GM12878 (cell line): ENCODE measurements around the gene RPL29. TPM values are rescaled to one million over a fixed set of nuclear protein-coding genes. Genes with fewer than 3 reads are reported as not detected.

Source experiments
- ATAC-seq: fragments of 200-7000 bp; cut with Tn5 transposase; 3 replicates; pipeline ENCODE4 v1.9.1; 2020; ENCODE audit warnings: mild to moderate bottlenecking, moderate library complexity
- BruUV-seq: library from RNA; stranded (reverse); fragments of 400-500 nt; replicated peaks from 2 replicates; lab custom pipeline; 2021; lab: Mats Ljungman, UMichigan
- CTCF ChIA-PET: fragments of 300-600 bp; sonication (Branson Sonifier 250); formaldehyde crosslinking; extraction: SDS; loops from one replicate; lab custom pipeline; 2021; ENCODE audit warnings: inconsistent platforms; lab: Yijun Ruan, JAX
- POLR2A ChIA-PET: fragments of 350-600 bp; formaldehyde crosslinking; extraction: SDS; loops from one replicate; lab custom pipeline; 2021; ENCODE audit warnings: inconsistent platforms; lab: Charles Lee
- RAD21 ChIA-PET: fragments of 300-600 bp; sonication (Branson Sonifier 250); formaldehyde crosslinking; loops from one replicate; lab custom pipeline; 2023; ENCODE audit warnings: antibody characterized with exemption; ENCODE audit not compliant: unreplicated experiment; lab: Charles Lee
- SMC1A ChIA-PET: fragments of 300-600 bp; sonication (Branson Sonifier 250); formaldehyde crosslinking; loops from one replicate; lab custom pipeline; 2023; ENCODE audit not compliant: unreplicated experiment, uncharacterized antibody; lab: Charles Lee
- DNase-seq: peaks from one replicate; pipeline ENCODE4 v3.0.0-alpha.2; 2011; ENCODE audit warnings: low read depth, low spot score
- FAIRE-seq: peaks from 3 replicates; lab custom pipeline; 2011; peaks lifted over from hg19 to GRCh38; lab: Jason Lieb, UNC
- H2AFZ ChIP-seq: 2 replicates; pipeline ENCODE4 v1.6.0; 2011; ENCODE audit warnings: low read depth, low read length, control low read depth; ENCODE audit not compliant: control insufficient read depth
- H3K27ac ChIP-seq: 2 replicates; pipeline ENCODE4 v1.5.1; 2011; ENCODE audit warnings: control low read depth; ENCODE audit not compliant: control insufficient read depth, insufficient read depth
- H3K27me3 ChIP-seq, 2 experiments: replicated peaks in 1 of 2; 2 replicates each; pipeline versions ENCODE4 v1.6.0 to v1.6.1; 2011; ENCODE audit warnings: low read length in 1 of 2; ENCODE audit not compliant: control insufficient read depth in 2 of 2, insufficient read depth in 2 of 2
- H3K36me3 ChIP-seq, 2 experiments: 2 replicates each; pipeline ENCODE4 v1.5.1; 2011; ENCODE audit warnings: low read length in 1 of 2; ENCODE audit not compliant: control insufficient read depth in 2 of 2, insufficient read depth in 2 of 2
- H3K4me1 ChIP-seq: 2 replicates; pipeline ENCODE4 v1.6.1; 2011; ENCODE audit warnings: mild to moderate bottlenecking, low read length, moderate library complexity, mixed read lengths; ENCODE audit not compliant: control insufficient read depth, insufficient read depth
- H3K4me2 ChIP-seq: 2 replicates; pipeline ENCODE4 v1.6.0; 2011; ENCODE audit warnings: control low read depth; ENCODE audit not compliant: control insufficient read depth, insufficient read depth
- H3K4me3 ChIP-seq: fragments of 200-600 bp; sonication (generic); 2 replicates; pipeline ENCODE4 v1.5.1; 2016
- H3K79me2 ChIP-seq: 2 replicates; pipeline ENCODE4 v1.6.0; 2011; ENCODE audit warnings: low read length; ENCODE audit not compliant: control insufficient read depth, insufficient read depth
- H3K9ac ChIP-seq: 2 replicates; pipeline ENCODE4 v1.8.0; 2011; ENCODE audit warnings: low read length, control low read depth, mixed read lengths; ENCODE audit not compliant: control insufficient read depth, insufficient read depth
- H3K9me3 ChIP-seq: replicated peaks from 3 replicates; pipeline ENCODE4 v1.5.1; 2011; ENCODE audit warnings: mild to moderate bottlenecking, low read length; ENCODE audit not compliant: control insufficient read depth, insufficient read depth
- H4K20me1 ChIP-seq: 2 replicates; pipeline ENCODE4 v1.6.0; 2011; ENCODE audit not compliant: control insufficient read depth, insufficient read depth
- CREB1 ChIP-seq: IDR thresholded peaks from 2 replicates; pipeline ENCODE4 v1.6.1; 2012; ENCODE audit warnings: low read depth, mild to moderate bottlenecking, inconsistent platforms
- IRF4 ChIP-seq: IDR thresholded peaks from 2 replicates; pipeline ENCODE4 v1.6.1; 2011; ENCODE audit warnings: low read depth, low read length
- KDM1A ChIP-seq: fragments of 200-600 bp; sonication (generic); IDR thresholded peaks from 2 replicates; pipeline ENCODE4 v1.6.1; 2016; ENCODE audit warnings: borderline replicate concordance
- NFIC ChIP-seq: IDR thresholded peaks from 2 replicates; pipeline ENCODE4 v1.6.1; 2012; ENCODE audit warnings: low read depth, mild to moderate bottlenecking, inconsistent platforms, low read length, moderate library complexity
- NFYB ChIP-seq: IDR thresholded peaks from 2 replicates; pipeline ENCODE4 v1.6.1; 2011; ENCODE audit warnings: low read depth, mild to moderate bottlenecking, low read length, improper control_type of control experiment, moderate library complexity; ENCODE audit not compliant: insufficient read depth
- NR2C1 ChIP-seq: fragments of 450-650 bp; IDR thresholded peaks from 2 replicates; pipeline ENCODE4 v1.6.1; 2017; ENCODE audit warnings: antibody characterized with exemption, mild to moderate bottlenecking, moderate library complexity
- NRF1 ChIP-seq: conservative IDR thresholded peaks from 2 replicates; pipeline ENCODE4 v1.6.1; 2011; ENCODE audit warnings: mild to moderate bottlenecking, low read depth, low read length, improper control_type of control experiment
- PAX8 ChIP-seq: fragments of 450-650 bp; IDR thresholded peaks from 2 replicates; pipeline ENCODE4 v1.6.1; 2017; ENCODE audit warnings: mild to moderate bottlenecking, moderate library complexity
- POU2F2 ChIP-seq: IDR thresholded peaks from 3 replicates; pipeline ENCODE4 v1.6.1; 2011; ENCODE audit warnings: low read depth, mild to moderate bottlenecking, low read length, borderline replicate concordance
- SUZ12 ChIP-seq: fragments of 200-600 bp; sonication (generic); IDR thresholded peaks from one replicate; pipeline ENCODE4 v1.6.1; 2018; ENCODE audit warnings: antibody characterized with exemption, mild to moderate bottlenecking; ENCODE audit not compliant: unreplicated experiment
- TCF3 ChIP-seq: IDR thresholded peaks from 2 replicates; pipeline ENCODE4 v1.6.1; 2012; ENCODE audit warnings: low read depth, mild to moderate bottlenecking, low read length, borderline replicate concordance; ENCODE audit not compliant: insufficient read depth
- WRNIP1 ChIP-seq: IDR thresholded peaks from 2 replicates; pipeline ENCODE4 v1.6.1; 2011; ENCODE audit warnings: low read depth, low read length, improper control_type of control experiment, borderline replicate concordance
- YY1 ChIP-seq: IDR thresholded peaks from 2 replicates; pipeline ENCODE4 v1.6.1; 2011; ENCODE audit warnings: low read depth, mild to moderate bottlenecking, low read length
- WGBS: methylation state at CpG from one replicate; pipeline ENCODE4 v1.1.6; 2016; ENCODE audit warnings: low lambda C conversion rate; ENCODE audit not compliant: insufficient replicate concordance, insufficient coverage; ENCODE audit errors: missing lambda C conversion rate; 5-methylcytosine and 5-hydroxymethylcytosine counted together
- in situ Hi-C: fragments of 300-500 bp; cut with MboI; formaldehyde crosslinking; loops from 9 replicates; pipeline ENCODE4 v1.14.3; 2018; ENCODE audit warnings: mixed read lengths
- intact Hi-C: fragments of 100-400 bp; cut with micrococcal nuclease; formaldehyde crosslinking; loops from one replicate; pipeline ENCODE4 v1.14.2; 2022; ENCODE audit not compliant: unreplicated experiment
- polyA plus RNA-seq, 11 experiments: library from polyadenylated mRNA; depleted of rRNA in 4 of 11; unstranded in 6 of 11; stranded (reverse) in 5 of 11; fragments of >200 nt; fragmentation: Nextera tagmentation in 4 of 11; fragmentation: Illumina TruSeq in 1 of 11; extraction: Ambion mirVana in 4 of 11; extraction: Trizol in 1 of 11; gene quantifications; 1 replicate in 1 of 11; 2 replicates in 10 of 11; pipeline versions ENCODE4 v1.2.1 to v1.2.3, GENCODE V29; 2011 to 2016; ENCODE audit warnings: inconsistent platforms in 2 of 11, missing spikeins in 2 of 11, low read depth in 1 of 11
- total RNA-seq, 4 experiments: library from RNA; depleted of rRNA in 3 of 4; stranded (reverse); fragments of >200 nt in 3 of 4; fragmentation: Illumina TruSeq in 1 of 4; extraction: Trizol in 1 of 4; gene quantifications; 2 replicates each; pipeline versions ENCODE4 v1.2.1 to v1.2.3, GENCODE V29; 2013 to 2021
- TF ChIP-seq, protein P1 (sequence below): fragments of 450-650 bp; formaldehyde crosslinking; IDR thresholded peaks from 2 replicates; pipeline ENCODE4 v1.4.0; 2020; ENCODE audit warnings: mild to moderate bottlenecking, moderate library complexity
- TF ChIP-seq, protein P2 (sequence below): IDR thresholded peaks from 2 replicates; pipeline ENCODE4 v1.6.1; 2012; ENCODE audit warnings: low read length, inconsistent platforms

RPL29 gene
- total and polyA plus RNA-seq, 10 of the 15 experiments (the other 5 are each of a cell fraction or from before 2014, with no cell fraction given): 1,053 to 2,477 (median 1,657) TPM

DNA sequence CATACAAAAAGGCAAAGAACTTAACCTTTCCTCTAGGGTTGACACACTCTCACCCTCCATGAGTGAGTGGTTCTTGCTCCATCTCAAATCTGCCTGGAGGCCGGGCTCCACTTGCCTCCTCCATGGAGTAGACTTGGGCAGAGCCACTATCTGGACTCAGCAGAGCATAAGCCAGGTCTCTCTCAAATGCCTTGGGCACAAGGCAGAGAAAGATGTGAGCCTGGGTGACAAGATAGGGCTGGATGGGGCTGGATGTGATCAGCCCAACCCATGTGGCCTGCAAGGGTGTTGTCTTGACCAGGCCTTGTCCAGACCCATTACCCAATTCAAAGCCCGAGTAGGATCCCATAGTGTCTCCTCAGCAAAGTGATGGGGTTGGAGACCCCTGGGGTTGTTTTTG is 4.2 kb upstream of the RPL29 start:
- TF ChIP-seq TCF3: no peak
- no peak for TF ChIP-seq SUZ12
- no peak for TF ChIP-seq NR2C1
- no peak for TF ChIP-seq CREB1
- no peak for TF ChIP-seq POU2F2
- TF ChIP-seq IRF4: no peak
- TF ChIP-seq WRNIP1: no peak
- no peak for TF ChIP-seq NFIC
- TF ChIP-seq NRF1: no peak
- TF ChIP-seq, protein P1, sequence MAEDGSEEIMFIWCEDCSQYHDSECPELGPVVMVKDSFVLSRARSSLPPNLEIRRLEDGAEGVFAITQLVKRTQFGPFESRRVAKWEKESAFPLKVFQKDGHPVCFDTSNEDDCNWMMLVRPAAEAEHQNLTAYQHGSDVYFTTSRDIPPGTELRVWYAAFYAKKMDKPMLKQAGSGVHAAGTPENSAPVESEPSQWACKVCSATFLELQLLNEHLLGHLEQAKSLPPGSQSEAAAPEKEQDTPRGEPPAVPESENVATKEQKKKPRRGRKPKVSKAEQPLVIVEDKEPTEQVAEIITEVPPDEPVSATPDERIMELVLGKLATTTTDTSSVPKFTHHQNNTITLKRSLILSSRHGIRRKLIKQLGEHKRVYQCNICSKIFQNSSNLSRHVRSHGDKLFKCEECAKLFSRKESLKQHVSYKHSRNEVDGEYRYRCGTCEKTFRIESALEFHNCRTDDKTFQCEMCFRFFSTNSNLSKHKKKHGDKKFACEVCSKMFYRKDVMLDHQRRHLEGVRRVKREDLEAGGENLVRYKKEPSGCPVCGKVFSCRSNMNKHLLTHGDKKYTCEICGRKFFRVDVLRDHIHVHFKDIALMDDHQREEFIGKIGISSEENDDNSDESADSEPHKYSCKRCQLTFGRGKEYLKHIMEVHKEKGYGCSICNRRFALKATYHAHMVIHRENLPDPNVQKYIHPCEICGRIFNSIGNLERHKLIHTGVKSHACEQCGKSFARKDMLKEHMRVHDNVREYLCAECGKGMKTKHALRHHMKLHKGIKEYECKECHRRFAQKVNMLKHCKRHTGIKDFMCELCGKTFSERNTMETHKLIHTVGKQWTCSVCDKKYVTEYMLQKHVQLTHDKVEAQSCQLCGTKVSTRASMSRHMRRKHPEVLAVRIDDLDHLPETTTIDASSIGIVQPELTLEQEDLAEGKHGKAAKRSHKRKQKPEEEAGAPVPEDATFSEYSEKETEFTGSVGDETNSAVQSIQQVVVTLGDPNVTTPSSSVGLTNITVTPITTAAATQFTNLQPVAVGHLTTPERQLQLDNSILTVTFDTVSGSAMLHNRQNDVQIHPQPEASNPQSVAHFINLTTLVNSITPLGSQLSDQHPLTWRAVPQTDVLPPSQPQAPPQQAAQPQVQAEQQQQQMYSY (CRISPR knock-in tag): no peak
- no peak for TF ChIP-seq YY1
- no peak for TF ChIP-seq PAX8
- TF ChIP-seq KDM1A: no peak
- TF ChIP-seq, protein P2, sequence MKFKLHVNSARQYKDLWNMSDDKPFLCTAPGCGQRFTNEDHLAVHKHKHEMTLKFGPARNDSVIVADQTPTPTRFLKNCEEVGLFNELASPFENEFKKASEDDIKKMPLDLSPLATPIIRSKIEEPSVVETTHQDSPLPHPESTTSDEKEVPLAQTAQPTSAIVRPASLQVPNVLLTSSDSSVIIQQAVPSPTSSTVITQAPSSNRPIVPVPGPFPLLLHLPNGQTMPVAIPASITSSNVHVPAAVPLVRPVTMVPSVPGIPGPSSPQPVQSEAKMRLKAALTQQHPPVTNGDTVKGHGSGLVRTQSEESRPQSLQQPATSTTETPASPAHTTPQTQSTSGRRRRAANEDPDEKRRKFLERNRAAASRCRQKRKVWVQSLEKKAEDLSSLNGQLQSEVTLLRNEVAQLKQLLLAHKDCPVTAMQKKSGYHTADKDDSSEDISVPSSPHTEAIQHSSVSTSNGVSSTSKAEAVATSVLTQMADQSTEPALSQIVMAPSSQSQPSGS: no peak
- TF ChIP-seq NFYB: no peak
- Histone ChIP-seq H3K27ac (no peak overlapping the region), H3K27me3 (no peaks in the 10 kb centered on the region; a peak in 2 of 4 replicates), H3K9ac (no peak overlapping the region), H4K20me1 (no peaks in the 10 kb centered on the region), H3K4me1 (peaks cover 5% of the 10 kb centered on the region; the same call in 1 of the 2 replicates), H3K4me3 (no peak overlapping the region), H3K9me3 (no peaks in the 10 kb centered on the region), H2AFZ (no peak overlapping the region), H3K36me3 (peaks cover 0 to under 1% of the 10 kb centered on the region in 2 experiments; a peak in 1 of 4 replicates), H3K4me2 (no peak overlapping the region), H3K79me2 (peaks cover 9% of the 10 kb centered on the region)
- in situ Hi-C loops: loop anchor here (5.0 kb wide), 1 partner anchor 142 kb away; no protein-coding TSS in a partner anchor
- BruUV-seq: no TSS peak
- ChIA-PET POLR2A (interaction anchor here (1.2 kb wide), 1 partner anchor 58 kb away, joined by 3 read pairs; the partner anchor contains the start of gene RRP9), SMC1A (interaction anchor here (1.8 to 7.7 kb wide), 5 partner anchors 36 to 144 kb away, joined by 6 to 179 read pairs (median 16); partner anchors contain the start of genes DUSP7, PARP3 and RRP9), CTCF (interaction anchor here (2.9 to 10.6 kb wide), 6 partner anchors 56 to 339 kb away, joined by 11 to 334 read pairs (median 92); partner anchors contain the start of genes DUSP7, PARP3 and RRP9), RAD21 (interaction anchor here (2.5 to 8.5 kb wide), 4 partner anchors 37 to 146 kb away, joined by 15 to 165 read pairs (median 72); no protein-coding TSS in a partner anchor)
- intact Hi-C loops: no loop called here
- ATAC-seq (no peak), DNase-seq (no peak), FAIRE-seq (no peak)
- 18% methylated on average over 2 of the region's 2 CpGs for WGBS
